ENCODE data around the gene TNS3.
A peak's percentile ranks its signal among the peaks of the same experiment; 100 is the strongest.

Gene TNS3

DNA sequence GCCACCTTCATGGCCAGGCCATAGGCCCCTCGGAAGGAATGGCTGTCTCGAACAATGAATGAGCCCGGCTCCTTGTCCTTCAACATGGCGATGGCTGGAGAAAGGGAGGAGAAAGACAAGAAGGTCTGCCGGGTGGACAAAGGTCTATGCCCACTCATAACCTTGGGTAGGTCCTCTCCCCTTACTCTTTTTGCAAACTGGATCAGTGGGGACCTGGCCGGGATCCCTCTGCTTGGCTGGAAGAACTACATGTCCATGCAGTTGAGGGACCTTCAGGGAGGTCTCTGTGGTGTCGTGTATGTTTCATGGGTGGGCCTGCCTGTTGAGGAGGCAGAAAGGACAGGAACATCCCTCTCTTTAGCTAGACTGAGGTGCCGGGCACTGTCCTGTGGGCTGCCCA, 284.8 kb downstream of the TNS3 start:
- TF ChIP-seq, protein P1, sequence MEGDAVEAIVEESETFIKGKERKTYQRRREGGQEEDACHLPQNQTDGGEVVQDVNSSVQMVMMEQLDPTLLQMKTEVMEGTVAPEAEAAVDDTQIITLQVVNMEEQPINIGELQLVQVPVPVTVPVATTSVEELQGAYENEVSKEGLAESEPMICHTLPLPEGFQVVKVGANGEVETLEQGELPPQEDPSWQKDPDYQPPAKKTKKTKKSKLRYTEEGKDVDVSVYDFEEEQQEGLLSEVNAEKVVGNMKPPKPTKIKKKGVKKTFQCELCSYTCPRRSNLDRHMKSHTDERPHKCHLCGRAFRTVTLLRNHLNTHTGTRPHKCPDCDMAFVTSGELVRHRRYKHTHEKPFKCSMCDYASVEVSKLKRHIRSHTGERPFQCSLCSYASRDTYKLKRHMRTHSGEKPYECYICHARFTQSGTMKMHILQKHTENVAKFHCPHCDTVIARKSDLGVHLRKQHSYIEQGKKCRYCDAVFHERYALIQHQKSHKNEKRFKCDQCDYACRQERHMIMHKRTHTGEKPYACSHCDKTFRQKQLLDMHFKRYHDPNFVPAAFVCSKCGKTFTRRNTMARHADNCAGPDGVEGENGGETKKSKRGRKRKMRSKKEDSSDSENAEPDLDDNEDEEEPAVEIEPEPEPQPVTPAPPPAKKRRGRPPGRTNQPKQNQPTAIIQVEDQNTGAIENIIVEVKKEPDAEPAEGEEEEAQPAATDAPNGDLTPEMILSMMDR (IDR thresholded peaks at IDR 0.05; ENCODE audit: low read depth, low read length, missing control alignments): no peak
- H3K4me3 ChIP-seq (replicated peaks; ENCODE audit: low read depth, low read length): no peak overlapping the region
- no peak for DNase-seq (ENCODE audit: extremely low read depth, low read depth)

- no peak overlapping the region for H3K4me3 ChIP-seq (replicated peaks; ENCODE audit: low read depth, low read length)
- no peak for DNase-seq (ENCODE audit: extremely low read depth, low read depth)
- TF ChIP-seq, protein P1 (IDR thresholded peaks at IDR 0.05; ENCODE audit: low read depth, low read length, missing control alignments): no peak
Measured at GRCh38 chr7:47295606-47296005, 286.3 kb downstream of the TNS3 start.

DNA sequence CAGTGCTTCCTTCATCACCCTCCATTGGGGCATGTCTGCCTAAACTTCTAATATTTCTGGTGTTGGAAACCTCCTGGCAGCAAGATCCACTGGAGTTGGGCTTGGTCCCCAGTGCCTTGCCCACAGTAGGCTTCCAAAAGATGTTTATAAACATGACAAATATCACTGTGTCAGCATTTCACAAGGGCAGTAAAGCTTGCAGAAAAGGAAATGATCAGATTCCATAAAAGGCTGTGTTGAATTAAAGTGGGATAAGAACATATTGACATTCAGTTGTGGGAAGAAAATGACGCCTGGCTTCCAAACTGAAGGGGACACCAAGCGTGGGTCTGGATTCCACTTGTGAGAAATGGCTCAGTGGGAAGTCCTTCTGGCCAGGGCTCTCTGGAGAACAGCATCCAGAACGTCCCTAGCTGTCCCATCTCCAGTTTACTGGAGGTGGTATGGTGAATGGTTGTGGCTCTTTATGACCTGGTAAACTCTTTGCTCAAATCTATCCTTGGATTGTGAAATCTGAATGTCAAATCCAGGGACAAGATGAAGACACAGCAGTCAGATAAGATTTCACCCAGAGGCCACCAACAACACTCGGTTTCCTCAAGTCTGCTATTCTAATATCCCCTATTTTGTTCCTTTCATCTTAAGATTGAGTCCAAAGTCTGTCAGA, 287.2 kb downstream of the TNS3 start:
- no peak for DNase-seq (ENCODE audit: extremely low read depth, low read depth)
- TF ChIP-seq, protein P1 (IDR thresholded peaks at IDR 0.05; ENCODE audit: low read depth, low read length, missing control alignments): no peak
- no peak overlapping the region for H3K4me3 ChIP-seq (replicated peaks; ENCODE audit: low read depth, low read length)

- H3K4me3 ChIP-seq (replicated peaks; ENCODE audit: low read depth, low read length): no peak overlapping the region
- TF ChIP-seq, protein P1 (IDR thresholded peaks at IDR 0.05; ENCODE audit: low read depth, low read length, missing control alignments): no peak
- DNase-seq (ENCODE audit: extremely low read depth, low read depth): no peak
Measured at GRCh38 chr7:47293884-47294555, 287.9 kb downstream of the TNS3 start.

- TF ChIP-seq, protein P1 (IDR thresholded peaks at IDR 0.05; ENCODE audit: low read depth, low read length, missing control alignments): no peak
- H3K4me3 ChIP-seq (replicated peaks; ENCODE audit: low read depth, low read length): no peak overlapping the region
- DNase-seq (ENCODE audit: extremely low read depth, low read depth): no peak
Measured at GRCh38 chr7:47292832-47293309, 289.0 kb downstream of the TNS3 start.

- TF ChIP-seq, protein P1 (IDR thresholded peaks at IDR 0.05; ENCODE audit: low read depth, low read length, missing control alignments): no peak
- DNase-seq (ENCODE audit: extremely low read depth, low read depth): peak; percentile 53
- H3K4me3 ChIP-seq (replicated peaks; ENCODE audit: low read depth, low read length): no peak overlapping the region
Measured at GRCh38 chr7:47291461-47292081, 290.3 kb downstream of the TNS3 start.

Data from HFF-Myc (cell line).